HK-2 (cell line): ENCODE data around the gene BPIFB4.

Experiments
- DNase-seq: peaks from one replicate; pipeline ENCODE4 v3.0.0-alpha.2; 2018; ENCODE audit not compliant: unreplicated experiment

Gene BPIFB4

GRCh38 chr20:33062105-33062824, 17.2 kb upstream of the BPIFB4 start:
- DNase-seq, result no peak

GRCh38 chr20:33062825-33063149, 16.7 kb upstream of the BPIFB4 start:
- no peak for DNase-seq

GRCh38 chr20:33063271-33063670, 16.2 kb upstream of the BPIFB4 start:
- no peak for DNase-seq

DNA sequence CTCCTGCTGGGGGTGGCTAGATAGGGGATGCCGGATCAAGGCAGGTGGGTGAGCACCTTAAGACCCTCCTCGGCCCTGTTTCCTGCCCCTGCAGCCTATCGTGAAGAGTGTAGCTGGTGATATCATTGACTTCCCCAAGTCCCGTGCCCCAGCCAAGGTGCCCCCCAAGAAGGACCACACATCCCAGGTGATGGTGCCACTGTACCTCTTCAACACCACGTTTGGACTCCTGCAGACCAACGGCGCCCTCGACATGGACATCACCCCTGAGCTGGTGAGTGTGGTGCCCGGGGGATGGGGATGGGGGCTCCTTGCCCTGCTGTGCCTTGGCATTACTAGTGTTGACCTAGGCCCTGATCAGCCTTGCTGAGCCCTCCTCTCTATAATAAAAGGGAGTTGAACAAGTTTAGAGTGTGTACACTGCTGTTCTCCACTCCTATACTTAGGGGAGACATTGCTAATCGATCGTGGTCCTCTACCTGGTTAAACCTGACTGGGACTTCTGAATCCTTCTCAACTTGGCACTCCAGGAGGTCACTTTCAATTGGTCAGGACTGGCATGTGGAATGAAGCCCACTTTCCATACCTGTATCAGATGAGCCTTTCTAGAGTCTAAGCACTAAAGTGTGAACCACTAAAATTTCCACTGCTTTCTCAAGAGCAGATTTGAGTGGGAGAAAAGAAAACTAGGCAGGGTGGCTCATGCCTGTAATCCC, 14.7 kb upstream of the BPIFB4 start:
- DNase-seq, result no peak

- DNase-seq, result no peak
Measured at GRCh38 chr20:33065785-33066184, 13.7 kb upstream of the BPIFB4 start.

GRCh38 chr20:33067806-33068205, 11.6 kb upstream of the BPIFB4 start:
- no peak for DNase-seq

GRCh38 chr20:33068251-33068939, 11.0 kb upstream of the BPIFB4 start:
- DNase-seq, result no peak

DNA sequence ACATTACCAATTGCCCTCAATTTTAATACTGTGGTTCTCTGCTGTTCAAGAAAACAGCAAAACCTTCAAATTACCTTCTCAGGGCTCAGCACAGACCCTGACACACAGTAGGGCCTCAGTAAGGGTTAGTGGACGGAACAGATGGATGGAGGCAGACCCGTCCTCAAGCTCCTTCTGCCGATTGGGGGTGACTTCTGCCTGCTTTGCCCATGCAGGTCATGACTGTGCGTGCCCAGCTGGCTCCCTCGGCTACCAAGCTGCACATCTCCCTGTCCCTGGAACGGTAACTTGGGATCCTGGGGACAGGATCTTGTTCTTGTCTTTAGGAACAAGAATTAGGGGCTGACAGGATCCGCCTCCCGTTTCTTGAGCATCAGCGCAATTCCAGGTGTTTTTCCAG, 9.8 kb upstream of the BPIFB4 start:
- no peak for DNase-seq

DNA sequence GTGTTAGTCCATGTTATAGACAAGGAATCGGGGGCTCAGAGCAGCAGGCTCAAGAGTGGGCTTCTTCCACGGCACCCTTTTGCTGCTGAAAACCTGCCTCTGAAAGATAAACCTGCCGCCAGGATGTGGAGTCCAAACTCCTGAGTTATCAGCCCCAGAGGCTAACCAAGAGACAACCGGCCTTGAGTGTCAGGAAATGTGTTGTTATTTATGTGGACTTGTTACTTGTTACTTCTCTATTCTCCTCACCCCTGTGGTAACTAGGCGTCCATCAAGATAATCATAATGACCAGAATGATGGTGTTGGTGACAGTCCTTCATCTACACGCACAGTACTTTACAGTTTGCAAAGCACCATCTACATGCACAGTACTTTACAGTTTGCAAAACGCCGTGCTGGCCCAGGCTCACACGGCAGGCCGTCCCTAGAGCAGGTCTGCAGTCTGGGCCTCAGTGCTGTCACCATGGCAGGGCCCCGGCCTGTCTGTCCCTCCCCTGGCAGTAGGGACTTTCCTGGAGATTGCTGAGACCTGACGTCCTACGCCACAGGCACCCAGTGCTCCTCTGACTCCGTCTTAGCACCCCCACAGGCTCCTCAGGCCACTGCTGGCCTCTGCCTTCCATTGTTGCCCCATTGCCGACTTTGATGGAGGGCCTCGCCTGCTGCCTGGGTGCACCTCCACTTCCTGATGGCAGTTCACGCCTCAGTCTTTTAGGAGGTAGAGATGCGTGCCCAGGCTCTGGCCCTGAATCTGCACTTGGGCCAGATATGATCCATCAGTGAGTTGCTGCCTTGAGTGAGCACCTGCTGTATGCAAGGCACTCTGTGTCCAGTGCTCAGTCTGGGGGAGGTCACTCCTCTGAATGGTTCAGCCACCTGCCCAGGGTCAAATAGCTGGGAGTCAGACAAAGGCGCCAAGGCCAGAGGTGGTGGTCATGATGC, 9.1 kb upstream of the BPIFB4 start:
- DNase-seq, result no peak

DNA sequence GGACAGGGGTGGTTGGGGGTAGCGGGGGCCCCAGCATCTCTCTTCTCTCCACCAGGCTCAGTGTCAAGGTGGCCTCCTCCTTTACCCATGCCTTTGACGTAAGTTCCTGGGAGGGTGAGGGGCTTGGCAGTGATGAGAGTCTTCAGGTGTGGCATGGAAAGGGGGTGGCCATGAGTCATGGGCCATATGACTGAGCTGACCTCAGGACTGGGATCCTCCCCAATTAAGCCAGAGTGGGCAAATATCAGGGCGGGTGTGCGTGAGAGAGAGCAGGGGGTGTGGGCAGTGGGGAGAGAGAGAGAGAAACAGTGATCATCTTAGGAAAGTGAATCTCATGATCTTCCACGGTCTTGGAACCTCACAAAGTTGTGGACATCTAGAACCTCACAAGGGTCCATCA, 8.2 kb upstream of the BPIFB4 start:
- no peak for DNase-seq

DNA sequence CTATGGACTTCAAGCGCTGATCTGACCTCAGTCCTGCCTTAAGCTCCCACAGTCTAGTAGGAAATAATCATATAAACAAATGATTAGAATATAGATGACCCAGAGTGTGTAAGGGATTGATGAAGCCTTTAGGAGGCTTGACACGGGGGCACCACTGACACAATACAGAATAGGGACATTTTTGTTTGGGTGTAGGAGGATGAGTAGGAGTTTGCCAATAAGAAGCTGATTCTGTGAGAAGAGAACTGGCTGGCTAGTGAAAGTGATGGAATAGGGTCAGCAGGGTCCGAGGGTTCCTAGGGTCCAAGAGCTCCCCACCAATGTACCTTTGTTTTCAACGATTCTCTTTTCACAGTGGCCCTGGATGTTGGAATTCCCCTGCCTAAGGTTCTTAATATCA, 7.1 kb upstream of the BPIFB4 start:
- no peak for DNase-seq

- no peak for DNase-seq
Measured at GRCh38 chr20:33072813-33073212, 6.6 kb upstream of the BPIFB4 start.

DNA sequence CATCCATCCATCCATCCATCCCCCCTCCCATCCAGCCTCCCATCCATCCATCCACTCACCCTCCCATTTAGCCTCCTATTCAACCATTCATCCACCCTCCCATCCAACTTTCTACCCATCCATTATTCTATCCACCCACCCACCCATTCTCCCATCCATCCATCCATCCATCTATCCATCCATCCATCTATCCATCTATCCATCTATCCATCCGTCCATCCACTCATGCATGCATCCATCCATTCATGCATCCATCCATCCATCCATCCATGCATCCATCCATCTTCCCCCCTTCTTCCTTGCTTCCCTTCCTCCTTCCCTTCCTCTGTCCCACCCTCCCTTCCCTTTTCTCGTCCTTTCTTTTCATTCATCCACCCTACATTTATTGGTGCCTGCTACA, 4.8 kb upstream of the BPIFB4 start:
- no peak for DNase-seq

DNA sequence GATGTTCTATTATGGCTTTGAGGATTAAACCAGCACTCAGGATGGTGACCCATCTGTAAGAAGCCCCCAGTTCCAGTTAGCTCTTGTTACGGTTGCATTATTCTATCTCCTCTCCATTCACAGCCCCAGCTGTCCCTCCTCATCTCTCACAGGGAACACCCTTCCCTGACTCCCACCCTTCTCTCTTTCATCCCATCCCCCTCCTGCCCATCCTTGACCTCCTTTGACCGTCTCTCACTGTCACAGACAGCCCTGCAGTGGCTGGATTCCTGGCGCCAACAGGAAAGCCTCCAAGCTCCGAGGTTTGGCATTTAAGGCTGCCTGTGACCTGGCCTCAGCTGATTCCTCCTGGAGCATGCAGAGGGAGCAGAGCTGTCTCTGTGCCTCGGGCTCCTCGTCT, 4.2 kb upstream of the BPIFB4 start:
- no peak for DNase-seq

- peak; percentile 13 for DNase-seq
Measured at GRCh38 chr20:33076662-33077372, 2.6 kb upstream of the BPIFB4 start.

DNA sequence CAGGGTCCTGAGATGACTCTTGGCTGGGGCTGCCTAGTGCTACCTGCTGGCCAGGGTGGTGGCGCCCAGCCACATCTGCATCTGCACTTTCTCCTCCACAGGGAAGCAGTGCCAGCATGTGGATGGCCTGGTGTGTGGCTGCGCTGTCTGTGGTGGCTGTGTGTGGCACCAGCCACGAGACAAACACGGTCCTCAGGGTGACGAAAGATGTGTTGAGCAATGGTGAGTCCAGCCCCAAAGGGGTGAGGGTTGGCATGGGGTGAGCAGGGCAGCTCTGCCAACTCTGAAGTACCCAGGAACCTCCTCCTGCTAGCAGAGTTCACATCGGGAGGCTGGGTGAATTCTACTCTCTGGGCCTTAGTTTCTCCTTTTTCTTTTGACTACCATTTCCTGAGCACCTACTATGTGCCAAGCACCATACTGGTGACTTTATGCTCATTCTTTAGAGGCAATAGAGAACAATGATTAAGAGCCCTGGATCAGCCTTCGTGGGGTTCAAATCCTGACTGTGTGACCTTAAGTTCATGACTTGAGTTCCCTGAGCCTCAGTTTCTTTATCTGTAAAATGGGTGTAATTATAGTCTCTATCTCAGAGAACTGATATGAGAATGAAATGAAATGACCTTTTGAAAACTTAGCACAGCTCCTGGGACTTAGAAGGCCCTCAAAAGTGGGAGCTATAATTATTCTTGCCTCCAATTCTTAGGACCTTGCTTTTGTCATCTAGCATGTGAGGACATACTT, 2.1 kb downstream of the BPIFB4 start:
- no peak for DNase-seq

- no peak for DNase-seq
Measured at GRCh38 chr20:33082546-33082945, 3.1 kb downstream of the BPIFB4 start.

DNA sequence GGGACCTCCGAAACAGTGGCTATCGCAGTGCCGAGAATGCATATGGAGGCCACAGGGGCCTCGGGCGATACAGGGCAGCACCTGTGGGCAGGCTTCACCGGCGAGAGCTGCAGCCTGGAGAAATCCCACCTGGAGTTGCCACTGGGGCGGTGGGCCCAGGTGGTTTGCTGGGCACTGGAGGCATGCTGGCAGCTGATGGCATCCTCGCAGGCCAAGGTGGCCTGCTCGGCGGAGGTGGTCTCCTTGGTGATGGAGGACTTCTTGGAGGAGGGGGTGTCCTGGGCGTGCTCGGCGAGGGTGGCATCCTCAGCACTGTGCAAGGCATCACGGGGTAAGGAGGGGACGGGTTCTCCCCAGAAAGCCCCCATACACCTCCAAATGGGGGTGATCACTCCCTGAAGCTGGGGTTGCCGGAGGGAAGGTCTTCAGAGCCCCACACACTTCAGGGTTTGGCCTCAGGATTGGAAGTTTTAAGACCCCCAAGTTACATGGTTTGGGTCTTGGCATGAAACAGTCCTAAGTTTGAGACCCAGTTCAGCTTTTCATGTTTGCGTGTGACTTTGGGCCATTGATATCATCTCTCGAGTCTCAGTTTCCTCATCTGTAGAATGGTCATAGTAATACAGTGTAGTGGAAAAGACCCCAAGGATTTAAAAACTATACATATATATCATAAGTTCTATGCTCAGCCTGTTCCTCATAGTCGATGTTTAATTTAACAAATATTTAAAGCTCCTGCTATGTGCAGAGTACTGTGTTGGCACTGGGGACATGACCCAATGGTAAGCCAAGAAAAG, 4.3 kb downstream of the BPIFB4 start:
- no peak for DNase-seq

DNA sequence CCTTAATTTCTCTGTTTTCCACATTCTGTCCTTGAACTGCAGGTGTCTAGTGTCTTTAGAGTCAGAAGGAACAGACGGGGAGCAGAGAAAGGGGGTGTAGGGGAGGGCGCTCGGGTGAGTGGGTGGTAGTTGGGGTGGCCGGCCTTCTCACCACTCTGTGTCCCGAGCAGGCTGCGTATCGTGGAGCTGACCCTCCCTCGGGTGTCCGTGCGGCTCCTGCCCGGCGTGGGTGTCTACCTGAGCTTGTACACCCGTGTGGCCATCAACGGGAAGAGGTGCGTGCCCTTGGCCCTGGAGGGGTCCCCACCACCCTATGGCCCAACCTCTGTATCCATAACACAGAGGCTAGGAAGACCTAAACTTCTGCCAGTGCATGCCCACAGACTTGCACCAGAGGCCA, 5.3 kb downstream of the BPIFB4 start:
- DNase-seq, result no peak
